ENCODE results near the gene NDUFB10.

NDUFB10 gene

DNA sequence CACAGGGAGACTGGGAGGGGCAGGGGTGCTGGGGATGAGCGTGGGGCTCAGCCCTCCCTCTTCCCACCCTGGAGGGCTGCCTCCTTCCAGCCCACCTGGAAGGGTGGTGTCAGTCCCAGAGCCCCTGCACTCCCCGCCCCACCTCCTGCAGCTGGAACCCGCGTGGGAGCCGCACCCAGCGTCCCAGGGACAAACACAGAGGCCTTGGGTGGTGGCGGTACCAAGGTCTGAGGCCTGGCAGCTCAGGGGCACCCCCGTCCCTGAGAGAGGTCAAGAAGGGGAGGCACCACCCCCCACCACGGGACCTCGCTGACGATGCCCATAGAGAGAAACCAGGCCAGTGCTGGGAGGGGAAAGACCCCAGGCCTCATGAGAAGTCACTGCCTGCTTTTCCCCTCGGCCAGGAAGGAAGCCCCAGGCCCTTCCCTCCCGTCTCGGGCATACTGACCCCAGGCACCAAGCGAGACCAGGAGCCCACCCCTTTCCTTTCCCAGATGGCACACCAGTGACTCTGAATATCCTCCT lies 45.2 kb upstream of the NDUFB10 start:
- H3K27me3 ChIP-seq (ENCODE audit: insufficient read depth, low read depth, severe bottlenecking), result peaks cover 21% of the 10 kb centered on the region
- TF ChIP-seq, protein P1, sequence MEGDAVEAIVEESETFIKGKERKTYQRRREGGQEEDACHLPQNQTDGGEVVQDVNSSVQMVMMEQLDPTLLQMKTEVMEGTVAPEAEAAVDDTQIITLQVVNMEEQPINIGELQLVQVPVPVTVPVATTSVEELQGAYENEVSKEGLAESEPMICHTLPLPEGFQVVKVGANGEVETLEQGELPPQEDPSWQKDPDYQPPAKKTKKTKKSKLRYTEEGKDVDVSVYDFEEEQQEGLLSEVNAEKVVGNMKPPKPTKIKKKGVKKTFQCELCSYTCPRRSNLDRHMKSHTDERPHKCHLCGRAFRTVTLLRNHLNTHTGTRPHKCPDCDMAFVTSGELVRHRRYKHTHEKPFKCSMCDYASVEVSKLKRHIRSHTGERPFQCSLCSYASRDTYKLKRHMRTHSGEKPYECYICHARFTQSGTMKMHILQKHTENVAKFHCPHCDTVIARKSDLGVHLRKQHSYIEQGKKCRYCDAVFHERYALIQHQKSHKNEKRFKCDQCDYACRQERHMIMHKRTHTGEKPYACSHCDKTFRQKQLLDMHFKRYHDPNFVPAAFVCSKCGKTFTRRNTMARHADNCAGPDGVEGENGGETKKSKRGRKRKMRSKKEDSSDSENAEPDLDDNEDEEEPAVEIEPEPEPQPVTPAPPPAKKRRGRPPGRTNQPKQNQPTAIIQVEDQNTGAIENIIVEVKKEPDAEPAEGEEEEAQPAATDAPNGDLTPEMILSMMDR (IDR thresholded peaks at IDR 0.05; ENCODE audit: low read depth, low read length), result no peak
- DNase-seq, result no peak
- no peak overlapping the region for H3K4me3 ChIP-seq (ENCODE audit: low read depth, low read length)
- no peaks in the 10 kb centered on the region for H3K36me3 ChIP-seq
- H3K9me3 ChIP-seq (ENCODE audit: severe bottlenecking), result no peaks in the 10 kb centered on the region
- H3K27ac ChIP-seq, result no peak overlapping the region

GRCh38 chr16:1914988-1915387 lies 44.4 kb upstream of the NDUFB10 start:
- DNase-seq, result no peak
- H3K27ac ChIP-seq, result no peak overlapping the region
- peaks cover 27% of the 10 kb centered on the region for H3K27me3 ChIP-seq (ENCODE audit: insufficient read depth, low read depth, severe bottlenecking)
- TF ChIP-seq, protein P1 (IDR thresholded peaks at IDR 0.05; ENCODE audit: low read depth, low read length), result no peak
- no peak overlapping the region for H3K4me3 ChIP-seq (ENCODE audit: low read depth, low read length)
- H3K36me3 ChIP-seq, result no peaks in the 10 kb centered on the region
- no peaks in the 10 kb centered on the region for H3K9me3 ChIP-seq (ENCODE audit: severe bottlenecking)

GRCh38 chr16:1915732-1916639 lies 43.4 kb upstream of the NDUFB10 start:
- TF ChIP-seq, protein P1 (IDR thresholded peaks at IDR 0.05; ENCODE audit: low read depth, low read length), result no peak
- Histone ChIP-seq H3K27ac (no peak overlapping the region), H3K27me3 (ENCODE audit: insufficient read depth, low read depth, severe bottlenecking) (peaks cover 34% of the 10 kb centered on the region), H3K36me3 (no peaks in the 10 kb centered on the region), H3K9me3 (ENCODE audit: severe bottlenecking) (no peaks in the 10 kb centered on the region), H3K4me3 (ENCODE audit: low read depth, low read length) (no peak overlapping the region)
- DNase-seq, result no peak

DNA sequence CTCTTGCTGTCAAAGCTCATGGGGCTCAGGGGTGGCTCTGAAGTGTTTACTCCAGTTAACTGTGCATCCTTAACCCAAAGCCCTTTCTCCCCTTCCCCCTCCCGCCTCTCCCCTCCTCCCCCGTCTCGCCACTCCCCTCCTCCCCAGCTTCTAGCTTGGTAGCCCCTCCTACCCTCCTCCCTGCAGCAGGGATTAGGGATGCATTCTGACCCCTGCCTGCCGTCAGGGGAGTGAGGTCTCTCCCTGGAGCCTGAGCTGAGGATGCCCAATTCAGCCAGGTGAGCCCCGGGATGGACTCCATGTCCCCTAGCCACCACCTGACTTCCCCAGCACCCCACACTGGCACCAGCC lies 42.7 kb upstream of the NDUFB10 start:
- Histone ChIP-seq H3K27me3 (ENCODE audit: insufficient read depth, low read depth, severe bottlenecking) (peaks cover 40% of the 10 kb centered on the region), H3K9me3 (ENCODE audit: severe bottlenecking) (no peaks in the 10 kb centered on the region), H3K4me3 (ENCODE audit: low read depth, low read length) (no peak overlapping the region), H3K27ac (no peak overlapping the region), H3K36me3 (no peaks in the 10 kb centered on the region)
- DNase-seq, result no peak
- TF ChIP-seq, protein P1 (IDR thresholded peaks at IDR 0.05; ENCODE audit: low read depth, low read length), result no peak

DNA sequence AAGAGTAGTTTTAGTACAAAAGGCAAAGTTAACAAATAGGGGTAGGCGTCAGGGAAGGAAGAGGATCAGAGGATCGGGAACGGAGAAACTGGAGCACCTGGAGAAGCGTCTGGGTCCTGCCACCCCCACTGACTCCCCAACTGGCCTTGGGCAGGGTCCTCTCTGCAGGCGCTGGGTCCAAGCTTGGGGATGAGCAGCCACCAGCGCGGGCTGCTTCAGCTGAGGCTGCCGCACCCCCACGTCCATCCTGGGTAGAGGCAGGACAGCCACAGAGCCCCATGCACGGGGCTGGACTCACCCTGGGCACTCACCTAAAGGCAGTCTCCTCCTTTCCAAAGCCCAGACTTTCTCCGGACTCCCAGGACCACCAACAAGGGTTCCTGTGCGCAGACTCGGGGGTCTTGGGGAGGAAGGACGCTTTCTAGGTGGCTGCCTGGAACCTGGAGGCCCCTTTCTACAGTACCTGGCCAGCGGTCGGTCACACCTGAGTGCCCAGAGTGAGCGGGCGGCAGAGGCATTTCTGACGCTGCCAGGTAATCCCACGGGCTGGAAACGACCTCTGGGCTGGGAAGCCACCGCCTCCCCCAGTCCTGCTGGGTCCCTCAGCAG lies 42.2 kb upstream of the NDUFB10 start:
- Histone ChIP-seq H3K9me3 (ENCODE audit: severe bottlenecking) (no peaks in the 10 kb centered on the region), H3K27me3 (ENCODE audit: insufficient read depth, low read depth, severe bottlenecking) (peaks cover 40% of the 10 kb centered on the region), H3K27ac (no peak overlapping the region), H3K4me3 (ENCODE audit: low read depth, low read length) (no peak overlapping the region; the same call in 1 of the 2 replicates), H3K36me3 (no peaks in the 10 kb centered on the region)
- DNase-seq, result no peak
- TF ChIP-seq, protein P1 (IDR thresholded peaks at IDR 0.05; ENCODE audit: low read depth, low read length), result no peak

All from WERI-Rb-1 (cell line).